ENCODE results near the gene CEP131.

CEP131 gene

DNA sequence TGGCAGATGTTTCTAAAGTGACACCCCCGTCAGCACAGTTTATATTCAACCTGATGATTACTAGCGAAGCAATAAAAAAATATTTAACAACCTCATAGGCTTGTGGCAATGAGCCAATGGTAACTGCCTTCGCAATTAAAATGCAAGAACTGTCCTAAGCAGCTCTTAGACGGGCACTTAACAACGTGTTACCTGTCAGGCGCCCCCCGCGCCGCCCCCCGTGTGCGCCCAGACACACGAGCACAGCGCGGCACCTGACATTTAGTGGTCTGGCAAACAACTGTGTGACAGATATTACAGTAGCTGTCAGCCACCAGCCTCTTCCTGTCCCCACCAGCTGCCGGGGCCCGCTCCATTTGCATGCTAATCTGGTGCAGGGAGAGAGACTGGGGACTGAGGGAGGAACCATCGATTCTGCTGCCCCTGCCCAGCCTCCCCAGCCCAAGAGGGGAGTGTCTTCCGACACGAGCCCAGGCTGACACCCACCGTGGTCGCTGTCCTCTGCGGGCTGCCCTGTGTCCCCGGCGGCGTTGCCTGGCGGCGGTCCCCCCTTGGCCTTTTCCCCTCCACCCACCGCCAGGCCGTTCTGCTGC is 29.0 kb upstream of the CEP131 start:
- DNase-seq (ENCODE audit: low read depth in 2 of 2) = no peak

DNA sequence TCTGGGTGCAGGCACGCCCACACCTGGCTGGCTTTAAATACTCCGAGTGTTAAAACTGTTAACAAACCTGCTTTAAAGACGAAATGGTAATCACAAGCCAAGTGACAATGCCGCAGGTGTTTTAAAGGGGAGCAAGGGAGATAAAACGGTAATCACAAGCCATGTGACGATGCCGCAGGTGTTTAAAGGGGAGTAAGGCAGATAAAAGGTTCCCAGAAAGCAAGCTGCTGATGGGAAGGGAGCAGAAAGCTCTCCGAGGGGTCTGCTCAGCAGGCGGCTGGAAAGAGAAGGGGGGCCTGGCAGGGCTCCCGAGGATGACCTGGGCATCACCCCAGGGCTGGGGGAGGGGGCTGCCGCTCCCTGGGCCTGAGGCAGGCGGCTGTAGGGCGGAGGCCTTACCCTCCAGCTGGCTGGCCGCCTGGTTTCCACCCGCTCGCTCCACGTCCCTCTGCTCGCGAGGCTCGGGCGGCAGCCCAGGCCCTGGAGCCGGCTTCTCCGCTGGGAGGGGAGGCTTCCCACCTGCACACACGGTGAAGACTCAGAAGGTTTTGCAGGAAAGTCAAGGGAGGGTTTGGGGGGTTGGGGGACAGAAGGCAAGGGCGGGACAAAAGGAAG is 28.4 kb upstream of the CEP131 start:
- no peak for DNase-seq (ENCODE audit: low read depth in 2 of 2)

- DNase-seq (ENCODE audit: low read depth in 2 of 2) = no peak
Observed at GRCh38 chr17:81250286-81251093, 27.7 kb upstream of the CEP131 start.

DNA sequence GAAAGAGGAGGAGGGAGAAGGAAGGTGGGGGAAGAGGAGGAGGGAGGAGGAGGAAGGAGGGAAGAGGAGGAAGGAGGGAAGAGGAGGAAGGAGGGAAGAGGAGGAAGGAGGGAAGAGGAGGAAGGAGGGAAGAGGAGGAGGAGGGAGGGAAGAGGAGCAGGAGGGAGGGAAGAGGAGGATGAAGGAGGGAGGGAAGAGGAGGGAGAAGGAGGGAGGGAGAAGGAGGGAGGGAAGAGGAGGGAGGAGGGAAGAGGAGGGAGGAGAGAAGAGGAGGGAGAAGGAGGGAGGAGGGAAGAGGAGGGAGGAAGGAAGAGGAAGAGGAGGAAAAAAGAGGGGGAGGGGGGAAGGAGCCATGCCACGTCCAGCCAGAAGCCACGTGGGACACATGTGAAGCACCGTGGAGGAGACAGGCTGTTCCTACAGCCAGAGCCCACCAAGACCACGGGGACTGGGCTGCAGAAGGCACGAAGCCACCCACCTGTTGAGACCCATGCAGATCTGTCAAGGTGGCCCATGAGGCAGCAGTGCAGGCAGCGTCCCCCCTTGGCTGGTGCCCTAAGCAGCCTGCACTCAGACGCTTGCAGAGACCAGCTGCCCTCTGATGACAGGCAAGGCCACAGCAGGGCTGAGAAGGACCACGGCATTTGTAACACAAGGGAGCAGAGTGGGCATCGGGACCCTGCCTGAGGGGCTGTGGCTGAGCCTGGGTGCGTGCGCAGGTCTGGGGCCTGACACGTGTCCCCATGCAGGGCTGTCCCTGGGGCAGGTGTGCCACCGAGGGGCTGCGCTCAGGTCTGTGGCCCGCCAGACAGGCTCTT is 26.7 kb upstream of the CEP131 start:
- DNase-seq (ENCODE audit: low read depth in 2 of 2) = no peak

- no peak for DNase-seq (ENCODE audit: low read depth in 2 of 2)
Observed at GRCh38 chr17:81248649-81249048, 25.9 kb upstream of the CEP131 start.

GRCh38 chr17:81247339-81247990 is 24.7 kb upstream of the CEP131 start:
- no peak for DNase-seq (ENCODE audit: low read depth in 2 of 2)

GRCh38 chr17:81246679-81247338 is 24.0 kb upstream of the CEP131 start:
- DNase-seq (ENCODE audit: low read depth in 2 of 2) = no peak

GRCh38 chr17:81246343-81246670 is 23.5 kb upstream of the CEP131 start:
- DNase-seq (ENCODE audit: low read depth in 2 of 2) = no peak

DNA sequence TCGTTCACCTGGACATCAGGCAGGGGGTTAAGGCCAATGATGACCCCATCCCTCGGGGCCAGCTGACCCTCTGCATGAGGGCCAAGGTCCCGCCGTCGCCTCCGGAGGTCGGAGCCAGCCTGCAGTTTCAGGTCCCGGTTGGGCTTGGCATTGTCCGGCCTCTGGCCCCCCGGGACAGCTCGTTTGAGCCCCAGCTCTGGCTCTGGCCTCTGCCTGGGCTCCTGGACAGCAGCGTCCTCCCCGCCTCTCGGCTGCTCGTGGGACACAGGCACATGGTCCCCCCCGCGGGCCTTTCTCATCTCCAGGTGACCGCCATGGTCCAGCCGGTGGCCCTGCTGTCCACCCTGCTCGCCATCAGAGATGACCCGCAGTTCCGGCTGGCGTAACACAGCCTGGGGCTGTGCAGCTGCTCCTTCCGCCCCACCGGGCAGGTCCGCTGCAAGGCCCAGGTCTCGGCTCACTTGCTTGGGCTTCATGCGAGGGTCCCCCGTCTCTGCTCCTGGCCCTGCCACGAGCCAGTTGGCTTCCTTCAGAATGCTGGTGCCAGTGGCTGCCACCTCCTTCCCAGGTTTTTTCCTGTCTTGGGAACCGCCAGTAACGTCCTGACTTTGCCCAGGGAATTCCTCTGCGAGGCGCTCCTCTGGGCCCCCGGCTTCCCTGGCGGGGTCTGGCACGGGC is 23.0 kb upstream of the CEP131 start:
- DNase-seq (ENCODE audit: low read depth in 2 of 2) = no peak

DNA sequence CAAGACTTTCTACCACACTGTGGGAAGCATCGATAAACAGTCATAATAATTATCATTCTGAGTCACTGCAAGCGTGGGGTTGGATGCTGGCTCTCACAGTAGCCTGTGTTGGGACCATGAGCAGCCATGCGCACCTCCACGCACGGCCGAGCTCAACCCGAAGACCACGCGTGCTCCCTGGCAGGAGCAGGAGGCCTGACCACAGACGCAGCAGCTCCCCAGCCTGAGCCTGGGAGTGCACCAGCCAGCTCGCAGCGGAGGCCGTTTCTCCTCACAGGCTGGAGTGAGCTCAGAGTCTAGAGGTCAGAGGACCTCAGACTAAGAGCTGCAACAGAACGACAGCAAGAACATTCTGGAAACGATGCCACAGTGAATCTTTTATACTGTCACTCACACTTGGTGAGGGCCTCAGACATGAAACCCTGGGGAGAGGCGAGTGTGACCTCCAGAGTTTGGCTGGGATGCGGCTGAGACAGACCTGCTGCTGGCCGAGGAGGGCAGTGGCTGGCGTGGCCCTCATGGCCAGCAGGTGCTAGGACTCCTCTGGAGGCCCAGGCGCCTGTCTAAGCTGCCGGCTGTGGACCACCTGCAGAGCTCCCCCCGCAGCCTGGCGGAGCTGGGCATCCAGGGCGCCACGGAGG is 22.4 kb upstream of the CEP131 start:
- no peak for DNase-seq (ENCODE audit: low read depth in 2 of 2)

DNA sequence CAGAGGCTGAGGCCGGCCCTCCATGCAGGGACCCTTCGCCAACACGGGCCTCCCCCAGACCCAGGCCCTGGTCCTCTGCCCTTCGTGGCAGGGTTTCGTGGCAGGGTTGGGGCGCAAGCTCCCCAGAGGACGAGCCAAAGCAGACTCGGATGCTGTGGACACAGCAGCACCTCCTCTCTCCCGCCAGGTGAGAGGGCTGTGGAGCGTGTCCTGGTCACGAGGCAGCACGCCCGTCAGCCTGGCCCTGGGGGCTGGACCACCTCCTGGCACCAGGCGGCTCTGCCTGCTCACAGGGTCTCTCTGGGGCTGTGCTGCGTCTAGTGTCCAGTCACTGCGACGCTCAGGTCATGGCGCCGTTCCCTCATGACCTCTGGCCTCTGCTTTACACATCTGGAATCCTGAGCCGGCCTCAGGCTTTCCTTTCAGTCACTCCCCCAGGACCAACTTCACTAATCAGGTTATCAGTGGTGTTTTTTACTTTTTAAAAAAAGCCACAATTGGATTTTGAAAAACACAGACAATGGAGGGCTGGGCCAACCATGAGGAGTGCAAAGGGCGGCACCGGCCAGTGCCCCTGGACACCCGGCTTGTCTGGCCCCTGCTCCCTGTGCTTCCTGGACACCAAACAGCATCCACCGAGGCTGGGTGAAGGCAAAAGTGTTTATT is 21.7 kb upstream of the CEP131 start:
- no peak for DNase-seq (ENCODE audit: low read depth in 2 of 2)

DNA sequence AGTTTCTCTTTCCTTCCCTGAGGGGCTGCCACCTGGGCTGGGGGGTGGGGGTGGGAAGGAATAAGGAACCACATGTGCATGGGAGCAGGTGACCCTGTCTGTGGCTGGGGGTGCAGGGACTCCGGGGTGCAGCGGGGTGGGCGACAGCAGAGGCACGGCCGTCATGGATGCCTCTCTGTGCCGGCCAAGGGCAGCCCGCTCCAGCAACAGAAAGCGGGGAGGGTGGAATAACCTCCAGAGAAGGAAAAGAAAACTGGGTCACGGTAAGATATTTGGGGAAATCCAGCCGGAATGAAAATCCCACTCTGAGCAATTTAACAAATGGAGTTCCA is 20.5 kb upstream of the CEP131 start:
- no peak for DNase-seq (ENCODE audit: low read depth in 2 of 2)

GRCh38 chr17:81242421-81243332 is 19.9 kb upstream of the CEP131 start:
- DNase-seq (ENCODE audit: low read depth in 2 of 2) = no peak

DNA sequence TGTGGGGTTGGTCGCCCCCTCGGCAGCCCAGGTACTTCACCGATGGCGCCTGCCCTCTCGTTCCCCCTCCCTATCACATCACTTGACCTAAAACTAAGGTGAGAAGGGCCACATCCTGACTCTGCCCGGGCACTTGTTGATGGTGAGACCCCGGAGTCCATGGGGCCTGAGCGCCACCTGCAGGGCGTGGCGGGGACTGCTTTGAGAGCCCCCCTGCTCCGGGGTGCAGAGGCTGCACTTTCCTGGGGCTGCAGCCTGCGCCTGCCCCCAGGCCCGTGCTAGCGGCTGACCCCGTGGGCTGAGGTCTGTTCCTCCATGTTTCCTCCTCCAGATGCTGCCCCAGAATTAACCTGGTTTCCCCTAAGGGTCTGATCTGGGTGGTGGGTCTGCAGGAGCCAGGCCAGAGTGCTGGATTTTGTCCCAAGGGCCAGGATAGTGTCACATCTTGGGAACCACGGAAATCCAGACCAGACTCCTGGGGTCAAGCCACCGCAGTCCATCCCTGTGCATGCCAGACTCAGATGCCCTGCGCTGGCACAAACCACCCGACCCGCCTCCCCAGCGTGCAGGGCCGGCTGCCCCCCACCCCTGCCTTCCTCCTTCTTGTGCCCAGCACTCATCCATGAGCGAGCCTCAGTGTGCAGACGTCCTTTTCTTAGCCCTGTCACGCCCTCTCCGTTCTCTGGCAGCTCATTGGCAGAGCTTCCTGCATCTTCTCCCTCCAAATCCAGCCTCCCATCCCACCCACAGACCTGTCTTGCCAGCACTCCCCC is 19.1 kb upstream of the CEP131 start:
- peak in 1 of 2 donors; percentile 55 for DNase-seq (ENCODE audit: low read depth in 2 of 2)

DNA sequence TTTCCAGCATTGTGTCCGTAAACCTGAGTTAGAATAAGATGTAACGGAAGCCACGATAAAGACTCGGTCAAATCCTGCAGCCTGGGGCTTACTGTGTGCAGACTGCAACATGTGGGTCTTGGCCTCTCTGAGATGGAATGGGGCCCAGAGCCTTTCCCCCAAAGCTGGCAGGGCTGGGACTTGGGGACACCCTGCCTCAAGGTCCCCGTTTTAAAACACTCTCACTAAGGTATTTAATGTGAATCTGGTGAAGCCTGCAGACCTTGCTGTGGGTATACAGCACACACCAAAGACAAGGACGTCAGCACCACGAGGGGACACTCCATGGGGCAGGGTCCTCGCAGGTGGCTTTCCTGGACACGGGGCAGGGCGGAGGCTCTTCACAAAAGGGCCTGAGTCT is 18.4 kb upstream of the CEP131 start:
- DNase-seq (ENCODE audit: low read depth in 2 of 2) = no peak

GRCh38 chr17:81240761-81241160 is 18.0 kb upstream of the CEP131 start:
- no peak for DNase-seq (ENCODE audit: low read depth in 2 of 2)

- DNase-seq (ENCODE audit: low read depth in 2 of 2) = peak; percentile 27 to 47
Observed at GRCh38 chr17:81239714-81240555, 17.2 kb upstream of the CEP131 start.

Data from stimulated activated CD4-positive, alpha-beta T cell treated with anti-CD3 and anti-CD28 coated beads, Interleukin-15, amount 100 ng/mL, for 48 hours (primary cell).